Measurements from ENCODE around the gene ST3GAL5. TPM values are rescaled to one million over a fixed set of nuclear protein-coding genes. Genes with fewer than 3 reads are reported as not detected.

The ST3GAL5 gene
- total RNA-seq, 2 donors from 2014 or later = 5.5 to 20.4 TPM

GRCh38 chr2:85862426-85862825 is 26.4 kb downstream of the ST3GAL5 start:
- Histone ChIP-seq H3K27ac (no peak overlapping the region), H3K27me3 (no peaks in the 10 kb centered on the region), H3K4me3 (no peak overlapping the region), H3K4me1 (no peaks in the 10 kb centered on the region), H3K36me3 (no peaks in the 10 kb centered on the region), H3K9me3 (no peaks in the 10 kb centered on the region)
- no peak for DNase-seq (ENCODE audit: low spot score)
- TF ChIP-seq CTCF (IDR thresholded peaks at IDR 0.05) = no peak

GRCh38 chr2:85861650-85862049 is 27.1 kb downstream of the ST3GAL5 start:
- Histone ChIP-seq H3K9me3 (no peaks in the 10 kb centered on the region), H3K27me3 (no peaks in the 10 kb centered on the region), H3K4me1 (no peaks in the 10 kb centered on the region), H3K4me3 (no peak overlapping the region), H3K36me3 (no peaks in the 10 kb centered on the region), H3K27ac (no peak overlapping the region)
- TF ChIP-seq CTCF (IDR thresholded peaks at IDR 0.05) = no peak
- DNase-seq (ENCODE audit: low spot score) = no peak

GRCh38 chr2:85861180-85861579 is 27.6 kb downstream of the ST3GAL5 start:
- no peak overlapping the region for H3K27ac ChIP-seq

GRCh38 chr2:85858841-85859240 is 29.9 kb downstream of the ST3GAL5 start:
- Histone ChIP-seq H3K27ac (no peak overlapping the region), H3K4me3 (no peak overlapping the region), H3K4me1 (no peaks in the 10 kb centered on the region), H3K9me3 (no peaks in the 10 kb centered on the region), H3K36me3 (no peaks in the 10 kb centered on the region), H3K27me3 (no peaks in the 10 kb centered on the region)
- peak; percentile 4 for DNase-seq (ENCODE audit: low spot score)
- TF ChIP-seq CTCF (IDR thresholded peaks at IDR 0.05) = no peak

More at GRCh38 chr2:85861180-85861579, 27.6 kb downstream of the ST3GAL5 start:
- H3K9me3 ChIP-seq = no peaks in the 10 kb centered on the region
- no peaks in the 10 kb centered on the region for H3K36me3 ChIP-seq
- no peaks in the 10 kb centered on the region for H3K27me3 ChIP-seq
- no peak overlapping the region for H3K4me3 ChIP-seq
- H3K4me1 ChIP-seq = no peaks in the 10 kb centered on the region
- no peak for DNase-seq (ENCODE audit: low spot score)
- no peak for TF ChIP-seq CTCF (IDR thresholded peaks at IDR 0.05)

- Histone ChIP-seq H3K4me1 (peaks cover 0 to 3% of the 10 kb centered on the region in 2 donors), H3K9me3 (no peaks in the 10 kb centered on the region), H3K27me3 (no peaks in the 10 kb centered on the region), H3K4me3 (no peak overlapping the region), H3K36me3 (no peaks in the 10 kb centered on the region), H3K27ac (no peak overlapping the region)
- DNase-seq (ENCODE audit: low spot score) = peak; percentile 13
- no peak for TF ChIP-seq CTCF (IDR thresholded peaks at IDR 0.05)
Observed at GRCh38 chr2:85854897-85855296, 33.9 kb downstream of the ST3GAL5 start.

- H3K27ac ChIP-seq = peak overlapping the region in 1 of 2 donors; percentile 39
- H3K27me3 ChIP-seq = no peaks in the 10 kb centered on the region
- no peaks in the 10 kb centered on the region for H3K36me3 ChIP-seq
- no peak for TF ChIP-seq CTCF (IDR thresholded peaks at IDR 0.05)
- no peak overlapping the region for H3K4me3 ChIP-seq
- DNase-seq (ENCODE audit: low spot score) = peak; percentile 54
- peaks cover 0 to 3% of the 10 kb centered on the region in 2 donors for H3K4me1 ChIP-seq
- no peaks in the 10 kb centered on the region for H3K9me3 ChIP-seq
Observed at GRCh38 chr2:85854166-85854509, 34.7 kb downstream of the ST3GAL5 start.
